KOPT-K1 (cell line): ENCODE data around the gene EEF2.

Experiments
- H3K27ac ChIP-seq: fragments of 200-600 bp; sonication (generic); 2 replicates; pipeline ENCODE4 v1.5.1; 2016; ENCODE audit warnings: antibody characterized with exemption, mild to moderate bottlenecking, low read depth, low read length; ENCODE audit not compliant: poor library complexity, severe bottlenecking
- H3K36me3 ChIP-seq: fragments of 200-600 bp; sonication (generic); 2 replicates; pipeline ENCODE4 v1.5.1; 2017; ENCODE audit warnings: antibody characterized with exemption, mild to moderate bottlenecking, low read length, moderate library complexity; ENCODE audit not compliant: insufficient read depth
- H3K9me3 ChIP-seq: fragments of 200-600 bp; sonication (generic); 2 replicates; pipeline ENCODE4 v1.5.1; 2017; ENCODE audit warnings: antibody characterized with exemption, low read length, mild to moderate bottlenecking; ENCODE audit not compliant: insufficient read depth, poor library complexity, severe bottlenecking

The EEF2 gene

GRCh38 chr19:3984908-3985642 lies at the start of gene EEF2:
EEF2 (minus strand) TSS chr19:3985463; CDS start chr19:3985380, 83 bp downstream.
- peaks cover 47% of the 10 kb centered on the region for H3K36me3 ChIP-seq
- no peaks in the 10 kb centered on the region for H3K9me3 ChIP-seq
- peak within 1 kb of the TSS; percentile 84 for H3K27ac ChIP-seq

GRCh38 chr19:4034048-4035017 lies 49.1 kb upstream of the EEF2 start:
- no peak overlapping the region for H3K27ac ChIP-seq
- H3K36me3 ChIP-seq: peaks cover 77% of the 10 kb centered on the region
- H3K9me3 ChIP-seq: peaks cover 11% of the 10 kb centered on the region

GRCh38 chr19:4033028-4033956 lies 48.0 kb upstream of the EEF2 start:
- H3K27ac ChIP-seq: no peak overlapping the region
- H3K36me3 ChIP-seq: peaks cover 83% of the 10 kb centered on the region
- peaks cover 11% of the 10 kb centered on the region for H3K9me3 ChIP-seq

GRCh38 chr19:4032436-4032835 lies 47.2 kb upstream of the EEF2 start:
- Histone ChIP-seq H3K27ac (no peak overlapping the region), H3K9me3 (peaks cover 11% of the 10 kb centered on the region), H3K36me3 (peaks cover 84% of the 10 kb centered on the region)

- H3K36me3 ChIP-seq: peaks cover 76% of the 10 kb centered on the region
- peaks cover 10% of the 10 kb centered on the region for H3K9me3 ChIP-seq
- no peak overlapping the region for H3K27ac ChIP-seq
Observed at GRCh38 chr19:4031420-4031819, 46.2 kb upstream of the EEF2 start.

- peaks cover 76% of the 10 kb centered on the region; the same call in 1 of the 2 replicates for H3K36me3 ChIP-seq
Observed at GRCh38 chr19:4030981-4031380, 45.7 kb upstream of the EEF2 start.

GRCh38 chr19:4030552-4030951 lies 45.3 kb upstream of the EEF2 start:
- Histone ChIP-seq H3K27ac (no peak overlapping the region), H3K36me3 (peaks cover 74% of the 10 kb centered on the region; the same call in 1 of the 2 replicates)

More at GRCh38 chr19:4030981-4031380, 45.7 kb upstream of the EEF2 start:
- Histone ChIP-seq H3K27ac (no peak overlapping the region), H3K9me3 (peaks cover 6% of the 10 kb centered on the region)

GRCh38 chr19:4029247-4029614 lies 44.0 kb upstream of the EEF2 start:
- H3K36me3 ChIP-seq: peaks cover 76% of the 10 kb centered on the region

More at GRCh38 chr19:4030552-4030951, 45.3 kb upstream of the EEF2 start:
- peaks cover 2% of the 10 kb centered on the region for H3K9me3 ChIP-seq

GRCh38 chr19:4028334-4029246 lies 43.3 kb upstream of the EEF2 start:
- no peak overlapping the region for H3K27ac ChIP-seq
- peaks cover 76% of the 10 kb centered on the region for H3K36me3 ChIP-seq
- H3K9me3 ChIP-seq: no peaks in the 10 kb centered on the region

More at GRCh38 chr19:4029247-4029614, 44.0 kb upstream of the EEF2 start:
- H3K9me3 ChIP-seq: no peaks in the 10 kb centered on the region
- H3K27ac ChIP-seq: no peak overlapping the region

- peaks cover 2% of the 10 kb centered on the region for H3K9me3 ChIP-seq
- no peak overlapping the region for H3K27ac ChIP-seq
- H3K36me3 ChIP-seq: peaks cover 65% of the 10 kb centered on the region
Observed at GRCh38 chr19:4027146-4027545, 41.9 kb upstream of the EEF2 start.

- peaks cover 70% of the 10 kb centered on the region for H3K36me3 ChIP-seq
- peaks cover 12% of the 10 kb centered on the region for H3K9me3 ChIP-seq
- no peak overlapping the region for H3K27ac ChIP-seq
Observed at GRCh38 chr19:4025317-4025716, 40.1 kb upstream of the EEF2 start.

GRCh38 chr19:4023600-4024398 lies 38.5 kb upstream of the EEF2 start:
- Histone ChIP-seq H3K9me3 (peaks cover 12% of the 10 kb centered on the region), H3K27ac (no peak overlapping the region), H3K36me3 (peaks cover 73% of the 10 kb centered on the region)

GRCh38 chr19:4019578-4019977 lies 34.3 kb upstream of the EEF2 start:
- peaks cover 75% of the 10 kb centered on the region for H3K36me3 ChIP-seq
- H3K9me3 ChIP-seq: peaks cover 12% of the 10 kb centered on the region
- no peak overlapping the region for H3K27ac ChIP-seq
